WTC11 (cell line): ENCODE results near the gene ARIH2. TPM values are rescaled to one million over a fixed set of nuclear protein-coding genes. Genes with fewer than 3 reads are reported as not detected.

Experiments used
- E2F4 ChIP-seq: sonication (generic); formaldehyde crosslinking; IDR thresholded peaks from 2 replicates; pipeline ENCODE4 v1.8.1; 2022; ENCODE audit warnings: low read depth, mild to moderate bottlenecking, moderate library complexity, missing genetic modification reagents, borderline replicate concordance
- FOXP1 ChIP-seq: sonication (generic); formaldehyde crosslinking; IDR thresholded peaks from 2 replicates; pipeline ENCODE4 v1.8.0; 2022; ENCODE audit warnings: missing genetic modification reagents, mild to moderate bottlenecking, moderate library complexity, borderline replicate concordance
- KAT7 ChIP-seq: sonication (generic); formaldehyde crosslinking; IDR thresholded peaks from 2 replicates; pipeline ENCODE4 v1.8.1; 2023; ENCODE audit warnings: missing genetic modification reagents, mild to moderate bottlenecking, borderline replicate concordance
- MAX ChIP-seq: sonication (generic); formaldehyde crosslinking; IDR thresholded peaks from 2 replicates; pipeline ENCODE4 v1.8.0; 2022; ENCODE audit warnings: mild to moderate bottlenecking, missing genetic modification reagents
- NFATC4 ChIP-seq: fragments of 250-450 bp; sonication (Bioruptor Pico); IDR thresholded peaks from 2 replicates; pipeline ENCODE4 v1.9.0; 2021; ENCODE audit warnings: mild to moderate bottlenecking
- NR3C1 ChIP-seq: sonication (generic); formaldehyde crosslinking; conservative IDR thresholded peaks from 2 replicates; pipeline ENCODE4 v1.8.1; 2023; ENCODE audit warnings: low read depth, mild to moderate bottlenecking, missing genetic modification reagents
- OVOL2 ChIP-seq: fragments of 250-450 bp; sonication (Bioruptor Pico); IDR thresholded peaks from 2 replicates; pipeline ENCODE4 v1.9.0; 2021; ENCODE audit warnings: mild to moderate bottlenecking, borderline replicate concordance
- PRDM15 ChIP-seq: sonication (generic); formaldehyde crosslinking; IDR thresholded peaks from 2 replicates; pipeline ENCODE4 v1.8.0; 2022; ENCODE audit warnings: missing genetic modification reagents
- PRRX2 ChIP-seq: fragments of 250-450 bp; sonication (Bioruptor Pico); IDR thresholded peaks from 2 replicates; pipeline ENCODE4 v1.8.0; 2021; ENCODE audit warnings: mild to moderate bottlenecking
- ZBTB43 ChIP-seq: sonication (generic); formaldehyde crosslinking; IDR thresholded peaks from 2 replicates; pipeline ENCODE4 v1.8.1; 2023; ENCODE audit warnings: mild to moderate bottlenecking, missing genetic modification reagents
- ZNF281 ChIP-seq: sonication (generic); formaldehyde crosslinking; IDR thresholded peaks from 2 replicates; pipeline ENCODE4 v1.8.0; 2023; ENCODE audit warnings: mild to moderate bottlenecking, missing genetic modification reagents
- total RNA-seq: library from RNA; stranded (reverse); gene quantifications from 3 replicates; pipeline ENCODE4 v1.2.3, GENCODE V29; 2021
- TF ChIP-seq, protein P1 (sequence below): fragments of 250-450 bp; sonication (Bioruptor Pico); IDR thresholded peaks from 2 replicates; pipeline ENCODE4 v1.9.0; 2021; ENCODE audit warnings: mild to moderate bottlenecking, borderline replicate concordance

ARIH2 gene
- total RNA-seq, 1 experiment from 2014 or later, result 134 TPM

- TF ChIP-seq, protein P1, sequence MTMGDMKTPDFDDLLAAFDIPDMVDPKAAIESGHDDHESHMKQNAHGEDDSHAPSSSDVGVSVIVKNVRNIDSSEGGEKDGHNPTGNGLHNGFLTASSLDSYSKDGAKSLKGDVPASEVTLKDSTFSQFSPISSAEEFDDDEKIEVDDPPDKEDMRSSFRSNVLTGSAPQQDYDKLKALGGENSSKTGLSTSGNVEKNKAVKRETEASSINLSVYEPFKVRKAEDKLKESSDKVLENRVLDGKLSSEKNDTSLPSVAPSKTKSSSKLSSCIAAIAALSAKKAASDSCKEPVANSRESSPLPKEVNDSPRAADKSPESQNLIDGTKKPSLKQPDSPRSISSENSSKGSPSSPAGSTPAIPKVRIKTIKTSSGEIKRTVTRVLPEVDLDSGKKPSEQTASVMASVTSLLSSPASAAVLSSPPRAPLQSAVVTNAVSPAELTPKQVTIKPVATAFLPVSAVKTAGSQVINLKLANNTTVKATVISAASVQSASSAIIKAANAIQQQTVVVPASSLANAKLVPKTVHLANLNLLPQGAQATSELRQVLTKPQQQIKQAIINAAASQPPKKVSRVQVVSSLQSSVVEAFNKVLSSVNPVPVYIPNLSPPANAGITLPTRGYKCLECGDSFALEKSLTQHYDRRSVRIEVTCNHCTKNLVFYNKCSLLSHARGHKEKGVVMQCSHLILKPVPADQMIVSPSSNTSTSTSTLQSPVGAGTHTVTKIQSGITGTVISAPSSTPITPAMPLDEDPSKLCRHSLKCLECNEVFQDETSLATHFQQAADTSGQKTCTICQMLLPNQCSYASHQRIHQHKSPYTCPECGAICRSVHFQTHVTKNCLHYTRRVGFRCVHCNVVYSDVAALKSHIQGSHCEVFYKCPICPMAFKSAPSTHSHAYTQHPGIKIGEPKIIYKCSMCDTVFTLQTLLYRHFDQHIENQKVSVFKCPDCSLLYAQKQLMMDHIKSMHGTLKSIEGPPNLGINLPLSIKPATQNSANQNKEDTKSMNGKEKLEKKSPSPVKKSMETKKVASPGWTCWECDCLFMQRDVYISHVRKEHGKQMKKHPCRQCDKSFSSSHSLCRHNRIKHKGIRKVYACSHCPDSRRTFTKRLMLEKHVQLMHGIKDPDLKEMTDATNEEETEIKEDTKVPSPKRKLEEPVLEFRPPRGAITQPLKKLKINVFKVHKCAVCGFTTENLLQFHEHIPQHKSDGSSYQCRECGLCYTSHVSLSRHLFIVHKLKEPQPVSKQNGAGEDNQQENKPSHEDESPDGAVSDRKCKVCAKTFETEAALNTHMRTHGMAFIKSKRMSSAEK, result no peak
- TF ChIP-seq ZNF281 (CRISPR knock-in tag) (peak; percentile 75; the same call in 1 of the 2 replicates), NR3C1 (CRISPR knock-in tag) (no peak), KAT7 (CRISPR knock-in tag) (0 out of 2 replicates have a peak, but pooled peaks have one; percentile 16), PRRX2 (CRISPR knock-in tag) (no peak), PRDM15 (CRISPR knock-in tag) (no peak), OVOL2 (CRISPR knock-in tag) (no peak), MAX (CRISPR knock-in tag) (peak; percentile 73), NFATC4 (CRISPR knock-in tag) (no peak), FOXP1 (CRISPR knock-in tag) (peak; percentile 79), ZBTB43 (CRISPR knock-in tag) (peak; percentile 44; the same call in 1 of the 2 replicates), E2F4 (CRISPR knock-in tag) (no peak)
These were observed 103.4 kb downstream of the ARIH2 start, which contains the start of gene NDUFAF3 (continued) for GRCh38 chr3:49021813-49022687.
